ENCODE measurements around the gene B4GALT5.

- TF ChIP-seq CTCF (IDR thresholded peaks at IDR 0.05) (no peak), POLR2A (IDR thresholded peaks at IDR 0.05) (no peak)
These were observed 45.1 kb upstream of the B4GALT5 start for GRCh38 chr20:49758781-49759180.
